DOHH2 (cell line): ENCODE measurements around the gene ST3GAL4.

ENCODE experiments used
- CTCF ChIP-seq: fragments of 200-600 bp; sonication (generic); IDR thresholded peaks from one replicate; pipeline ENCODE4 v1.5.1; 2014; ENCODE audit warnings: antibody characterized with exemption, mild to moderate bottlenecking, low read depth, low read length; ENCODE audit not compliant: poor library complexity, severe bottlenecking
- EZH2phosphoT487 ChIP-seq: fragments of 200-600 bp; sonication (generic); IDR thresholded peaks from 2 replicates; pipeline ENCODE4 v1.6.1; 2017; ENCODE audit warnings: borderline replicate concordance, mild to moderate bottlenecking, antibody characterized with exemption, low read length, moderate library complexity, mixed read lengths

DNA sequence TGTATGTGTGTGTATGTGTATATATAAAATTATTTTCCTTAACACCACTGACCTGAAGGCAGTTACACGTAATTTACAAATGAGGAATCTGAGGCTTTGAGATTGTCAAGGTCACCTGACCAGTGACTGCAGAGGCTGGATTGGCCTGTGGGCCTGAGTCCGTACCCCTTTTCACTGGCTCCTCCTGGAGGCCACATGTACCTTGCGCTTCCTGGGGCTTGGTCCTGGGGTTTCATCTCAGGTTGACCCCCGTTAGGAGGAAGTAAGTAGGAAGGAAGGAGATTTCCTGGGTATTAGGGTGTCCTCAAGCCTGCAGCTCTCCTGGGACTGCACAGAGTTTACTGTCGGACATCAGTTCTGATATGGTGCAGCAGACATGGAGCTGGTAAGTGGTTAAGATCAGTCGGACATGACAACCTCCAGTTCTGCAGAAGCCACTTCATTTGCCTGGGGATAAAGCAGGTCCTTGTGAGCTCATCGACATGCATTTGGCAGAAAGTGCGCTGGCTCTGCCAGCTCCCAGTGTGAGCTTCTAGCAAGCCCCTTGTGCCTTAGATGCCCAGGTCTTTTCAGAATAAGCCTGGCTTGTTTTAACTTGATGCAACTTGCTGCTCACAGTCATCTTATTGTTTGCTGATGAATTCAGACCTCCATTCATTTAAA is 36.6 kb downstream of the ST3GAL4 start:
- TF ChIP-seq CTCF (peak; percentile 13), EZH2phosphoT487 (no peak)
